Panc1 (cell line): ENCODE results near the gene EYS. TPM values are rescaled to one million over a fixed set of nuclear protein-coding genes. Genes with fewer than 3 reads are reported as not detected.

Source experiments
- ATAC-seq: fragments of 200-7000 bp; cut with Tn5 transposase; 2 replicates; pipeline ENCODE4 v1.9.1; 2020; ENCODE audit warnings: mild to moderate bottlenecking, moderate library complexity
- BruUV-seq: library from RNA; stranded (reverse); fragments of 400-500 nt; replicated peaks from 2 replicates; lab custom pipeline; 2021; lab: Mats Ljungman, UMichigan
- CTCF ChIA-PET: fragments of 300-600 bp; sonication (Branson Sonifier 250); formaldehyde crosslinking; loops from one replicate; lab custom pipeline; 2022; ENCODE audit warnings: antibody characterized with exemption; lab: Charles Lee
- POLR2A ChIA-PET: fragments of 300-600 bp; sonication (Branson Sonifier 250); formaldehyde crosslinking; loops from one replicate; lab custom pipeline; 2022; ENCODE audit warnings: antibody characterized with exemption; lab: Charles Lee
- DNase-seq: peaks from one replicate; pipeline ENCODE4 v3.0.0-alpha.2; 2010; ENCODE audit warnings: low read depth, low spot score
- H3K27ac ChIP-seq: 2 replicates; pipeline ENCODE4 v1.5.1; 2011; ENCODE audit warnings: mild to moderate bottlenecking, low read length, inconsistent platforms
- H3K27me3 ChIP-seq: fragments of 200-500 bp; sonication (Bioruptor generic); 2 replicates; pipeline ENCODE4 v1.6.0; 2014; ENCODE audit warnings: low read length, inconsistent platforms; ENCODE audit not compliant: control insufficient read depth, insufficient read depth
- H3K36me3 ChIP-seq: fragments of 200-500 bp; sonication (Bioruptor generic); 2 replicates; pipeline ENCODE4 v1.5.1; 2014; ENCODE audit warnings: inconsistent platforms, mild to moderate bottlenecking, low read length, moderate library complexity; ENCODE audit not compliant: control insufficient read depth, insufficient read depth
- H3K4me1 ChIP-seq: 2 replicates; pipeline ENCODE4 v1.5.1; 2011; ENCODE audit warnings: inconsistent platforms, mild to moderate bottlenecking, low read length, moderate library complexity; ENCODE audit not compliant: control insufficient read depth, insufficient read depth
- H3K4me3 ChIP-seq, 2 experiments: 2 replicates each; pipeline ENCODE4 v1.5.1; 2011 to 2012; ENCODE audit warnings: low read depth in 2 of 2, low read length in 2 of 2, mild to moderate bottlenecking in 2 of 2, inconsistent platforms in 1 of 2, moderate library complexity in 1 of 2
- H3K9me3 ChIP-seq: fragments of 200-500 bp; sonication (Bioruptor generic); 2 replicates; pipeline ENCODE4 v1.5.1; 2014; ENCODE audit warnings: low read depth, mild to moderate bottlenecking, inconsistent platforms, low read length, moderate library complexity; ENCODE audit not compliant: control insufficient read depth, insufficient read depth
- POLR2AphosphoS5 ChIP-seq: IDR thresholded peaks from 2 replicates; pipeline ENCODE4 v1.6.1; 2012; ENCODE audit warnings: mild to moderate bottlenecking, low read depth, low read length, moderate library complexity
- SIN3A ChIP-seq: IDR thresholded peaks from 2 replicates; pipeline ENCODE4 v1.6.1; 2012; ENCODE audit warnings: low read depth, mild to moderate bottlenecking, low read length, moderate library complexity, borderline replicate concordance; ENCODE audit not compliant: insufficient read depth
- TCF7L2 ChIP-seq: IDR thresholded peaks from 2 replicates; pipeline ENCODE4 v1.6.1; 2011; ENCODE audit warnings: mild to moderate bottlenecking, low read depth, low read length, inconsistent platforms
- in situ Hi-C: cut with HindIII; loops from 2 replicates; pipeline ENCODE4 v1.10.0; 2016; ENCODE audit warnings: low sequenced_read_pairs, low pct_unique_long_range_greater_than_20kb
- intact Hi-C: fragments of 100-400 bp; cut with micrococcal nuclease; formaldehyde crosslinking; loops from one replicate; pipeline ENCODE4 v1.10.0; 2022; ENCODE audit not compliant: unreplicated experiment
- total RNA-seq: library from RNA; stranded (reverse); gene quantifications from one replicate; pipeline ENCODE4 v1.2.1, GENCODE V29; 2021; ENCODE audit not compliant: unreplicated experiment
- TF ChIP-seq, protein P1 (sequence below), 2 experiments: IDR thresholded peaks; 2 replicates each; pipeline ENCODE4 v1.6.1; 2011 to 2012; ENCODE audit warnings: low read depth in 2 of 2, control low read depth in 1 of 2, low read length in 1 of 2, mild to moderate bottlenecking in 1 of 2, moderate library complexity in 1 of 2; ENCODE audit not compliant: insufficient read depth in 1 of 2
- TF ChIP-seq, protein P2 (sequence below): fragments of 450-650 bp; IDR thresholded peaks from 2 replicates; pipeline ENCODE4 v1.5.1; 2017; ENCODE audit warnings: mild to moderate bottlenecking

The EYS gene
- total RNA-seq, 1 experiment from 2014 or later = not detected

DNA sequence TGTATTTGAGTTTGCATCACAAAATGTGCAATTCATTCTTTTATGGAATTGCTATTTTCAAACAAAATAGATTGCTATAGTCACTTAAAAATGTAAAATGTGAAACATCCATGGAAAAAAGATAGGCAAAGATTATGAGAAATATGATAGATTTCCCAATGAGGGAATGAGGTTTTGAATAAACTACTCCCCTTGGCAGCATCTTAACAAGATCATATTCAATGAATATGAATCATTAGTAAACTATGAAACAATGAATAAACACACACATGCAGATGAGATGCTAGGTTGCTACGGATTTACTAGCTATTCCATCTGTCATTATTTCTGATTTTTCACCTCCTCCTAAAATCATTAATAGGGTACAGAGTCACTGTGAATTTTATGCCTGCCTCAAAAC, 1669.6 kb downstream of the EYS start:
- CTCF ChIA-PET = no interaction called here
- H3K36me3 ChIP-seq = no peaks in the 10 kb centered on the region
- in situ Hi-C loops = no loop called here
- no peak overlapping the region for H3K4me3 ChIP-seq
- DNase-seq (no peak), ATAC-seq (no peak)
- intact Hi-C loops = no loop called here
- H3K9me3 ChIP-seq = no peaks in the 10 kb centered on the region
- no peaks in the 10 kb centered on the region for H3K27me3 ChIP-seq
- no peak overlapping the region for H3K27ac ChIP-seq
- no peak for TF ChIP-seq SIN3A
- TF ChIP-seq TCF7L2 = no peak
- TF ChIP-seq, protein P1, sequence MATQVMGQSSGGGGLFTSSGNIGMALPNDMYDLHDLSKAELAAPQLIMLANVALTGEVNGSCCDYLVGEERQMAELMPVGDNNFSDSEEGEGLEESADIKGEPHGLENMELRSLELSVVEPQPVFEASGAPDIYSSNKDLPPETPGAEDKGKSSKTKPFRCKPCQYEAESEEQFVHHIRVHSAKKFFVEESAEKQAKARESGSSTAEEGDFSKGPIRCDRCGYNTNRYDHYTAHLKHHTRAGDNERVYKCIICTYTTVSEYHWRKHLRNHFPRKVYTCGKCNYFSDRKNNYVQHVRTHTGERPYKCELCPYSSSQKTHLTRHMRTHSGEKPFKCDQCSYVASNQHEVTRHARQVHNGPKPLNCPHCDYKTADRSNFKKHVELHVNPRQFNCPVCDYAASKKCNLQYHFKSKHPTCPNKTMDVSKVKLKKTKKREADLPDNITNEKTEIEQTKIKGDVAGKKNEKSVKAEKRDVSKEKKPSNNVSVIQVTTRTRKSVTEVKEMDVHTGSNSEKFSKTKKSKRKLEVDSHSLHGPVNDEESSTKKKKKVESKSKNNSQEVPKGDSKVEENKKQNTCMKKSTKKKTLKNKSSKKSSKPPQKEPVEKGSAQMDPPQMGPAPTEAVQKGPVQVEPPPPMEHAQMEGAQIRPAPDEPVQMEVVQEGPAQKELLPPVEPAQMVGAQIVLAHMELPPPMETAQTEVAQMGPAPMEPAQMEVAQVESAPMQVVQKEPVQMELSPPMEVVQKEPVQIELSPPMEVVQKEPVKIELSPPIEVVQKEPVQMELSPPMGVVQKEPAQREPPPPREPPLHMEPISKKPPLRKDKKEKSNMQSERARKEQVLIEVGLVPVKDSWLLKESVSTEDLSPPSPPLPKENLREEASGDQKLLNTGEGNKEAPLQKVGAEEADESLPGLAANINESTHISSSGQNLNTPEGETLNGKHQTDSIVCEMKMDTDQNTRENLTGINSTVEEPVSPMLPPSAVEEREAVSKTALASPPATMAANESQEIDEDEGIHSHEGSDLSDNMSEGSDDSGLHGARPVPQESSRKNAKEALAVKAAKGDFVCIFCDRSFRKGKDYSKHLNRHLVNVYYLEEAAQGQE (IDR thresholded peaks at IDR 0.05; ENCODE audit: insufficient read depth in 1 of 2, low read depth in 2 of 2, low read length in 1 of 2) = no peak
- no peak for TF ChIP-seq POLR2AphosphoS5
- TF ChIP-seq, protein P2, sequence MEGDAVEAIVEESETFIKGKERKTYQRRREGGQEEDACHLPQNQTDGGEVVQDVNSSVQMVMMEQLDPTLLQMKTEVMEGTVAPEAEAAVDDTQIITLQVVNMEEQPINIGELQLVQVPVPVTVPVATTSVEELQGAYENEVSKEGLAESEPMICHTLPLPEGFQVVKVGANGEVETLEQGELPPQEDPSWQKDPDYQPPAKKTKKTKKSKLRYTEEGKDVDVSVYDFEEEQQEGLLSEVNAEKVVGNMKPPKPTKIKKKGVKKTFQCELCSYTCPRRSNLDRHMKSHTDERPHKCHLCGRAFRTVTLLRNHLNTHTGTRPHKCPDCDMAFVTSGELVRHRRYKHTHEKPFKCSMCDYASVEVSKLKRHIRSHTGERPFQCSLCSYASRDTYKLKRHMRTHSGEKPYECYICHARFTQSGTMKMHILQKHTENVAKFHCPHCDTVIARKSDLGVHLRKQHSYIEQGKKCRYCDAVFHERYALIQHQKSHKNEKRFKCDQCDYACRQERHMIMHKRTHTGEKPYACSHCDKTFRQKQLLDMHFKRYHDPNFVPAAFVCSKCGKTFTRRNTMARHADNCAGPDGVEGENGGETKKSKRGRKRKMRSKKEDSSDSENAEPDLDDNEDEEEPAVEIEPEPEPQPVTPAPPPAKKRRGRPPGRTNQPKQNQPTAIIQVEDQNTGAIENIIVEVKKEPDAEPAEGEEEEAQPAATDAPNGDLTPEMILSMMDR = no peak
- POLR2A ChIA-PET = no interaction called here
- no TSS peak for BruUV-seq
- H3K4me1 ChIP-seq = no peaks in the 10 kb centered on the region

DNA sequence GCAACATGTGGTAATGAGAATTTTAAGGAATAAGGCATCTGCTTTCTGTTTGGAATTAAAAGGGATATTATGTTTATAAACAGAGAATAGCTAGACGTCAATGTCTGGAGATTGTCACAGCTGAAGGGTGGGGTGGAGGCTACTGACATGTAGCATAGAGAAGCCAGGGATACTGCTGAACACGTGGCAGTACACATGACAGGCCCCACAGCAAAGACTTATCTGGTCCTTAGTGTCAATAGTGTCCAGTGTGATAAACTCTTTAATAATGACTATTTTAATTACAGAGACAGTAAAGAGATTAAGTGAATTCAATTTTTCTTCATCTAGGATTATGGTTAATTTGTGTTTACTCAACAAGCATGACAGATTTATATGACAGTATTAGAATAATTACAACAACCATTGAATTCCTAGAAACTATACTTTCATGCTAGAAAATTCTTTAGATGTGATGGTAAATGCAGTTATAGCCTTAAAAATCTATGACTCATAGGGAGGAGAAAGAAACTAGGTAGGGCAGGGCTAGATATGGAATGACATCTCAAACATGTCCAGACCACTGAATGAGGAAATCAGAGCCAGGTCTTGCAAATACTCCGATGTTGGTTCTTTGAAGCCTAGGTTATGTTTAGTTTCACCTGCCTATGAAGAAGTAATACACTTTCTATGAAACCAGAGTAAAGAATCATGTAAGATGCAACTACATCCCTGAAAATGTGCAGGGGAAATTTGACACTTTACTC, 1671.9 kb downstream of the EYS start:
- BruUV-seq = no TSS peak
- in situ Hi-C loops (no loop called here), intact Hi-C loops (no loop called here)
- no peak for DNase-seq
- no peaks in the 10 kb centered on the region for H3K4me1 ChIP-seq
- H3K27me3 ChIP-seq = no peaks in the 10 kb centered on the region
- CTCF ChIA-PET = no interaction called here
- POLR2A ChIA-PET = no interaction called here
- no peak overlapping the region for H3K4me3 ChIP-seq
- H3K27ac ChIP-seq = no peak overlapping the region
- TF ChIP-seq POLR2AphosphoS5 (no peak), TCF7L2 (no peak), SIN3A (no peak)
- TF ChIP-seq, protein P1 (IDR thresholded peaks at IDR 0.05; ENCODE audit: insufficient read depth in 1 of 2, low read depth in 2 of 2, low read length in 1 of 2) = no peak
- TF ChIP-seq, protein P2 = no peak
- no peaks in the 10 kb centered on the region for H3K36me3 ChIP-seq
- no peaks in the 10 kb centered on the region for H3K9me3 ChIP-seq
- no peak for ATAC-seq
